ENCODE measurements around the gene WNT16.

DNA sequence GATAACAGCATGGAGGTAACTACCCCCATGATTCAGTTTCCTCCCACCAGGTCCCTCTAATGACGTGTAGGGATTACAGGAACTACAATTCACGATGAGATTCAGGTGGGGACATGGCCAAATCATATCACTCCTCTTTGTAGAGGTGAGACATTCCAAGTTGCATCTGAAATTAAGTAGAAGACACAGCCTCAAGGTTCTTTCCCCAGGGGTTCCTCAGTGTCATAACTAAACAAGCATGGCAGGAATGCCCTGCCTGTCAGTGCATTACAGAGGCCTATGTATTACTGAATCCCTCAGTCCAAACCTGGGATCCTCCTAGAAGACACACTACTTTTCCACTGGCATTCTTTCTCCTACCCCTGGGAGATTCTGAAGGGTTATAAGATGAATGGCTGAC lies 42.6 kb upstream of the WNT16 start:
- TF ChIP-seq, protein P1, sequence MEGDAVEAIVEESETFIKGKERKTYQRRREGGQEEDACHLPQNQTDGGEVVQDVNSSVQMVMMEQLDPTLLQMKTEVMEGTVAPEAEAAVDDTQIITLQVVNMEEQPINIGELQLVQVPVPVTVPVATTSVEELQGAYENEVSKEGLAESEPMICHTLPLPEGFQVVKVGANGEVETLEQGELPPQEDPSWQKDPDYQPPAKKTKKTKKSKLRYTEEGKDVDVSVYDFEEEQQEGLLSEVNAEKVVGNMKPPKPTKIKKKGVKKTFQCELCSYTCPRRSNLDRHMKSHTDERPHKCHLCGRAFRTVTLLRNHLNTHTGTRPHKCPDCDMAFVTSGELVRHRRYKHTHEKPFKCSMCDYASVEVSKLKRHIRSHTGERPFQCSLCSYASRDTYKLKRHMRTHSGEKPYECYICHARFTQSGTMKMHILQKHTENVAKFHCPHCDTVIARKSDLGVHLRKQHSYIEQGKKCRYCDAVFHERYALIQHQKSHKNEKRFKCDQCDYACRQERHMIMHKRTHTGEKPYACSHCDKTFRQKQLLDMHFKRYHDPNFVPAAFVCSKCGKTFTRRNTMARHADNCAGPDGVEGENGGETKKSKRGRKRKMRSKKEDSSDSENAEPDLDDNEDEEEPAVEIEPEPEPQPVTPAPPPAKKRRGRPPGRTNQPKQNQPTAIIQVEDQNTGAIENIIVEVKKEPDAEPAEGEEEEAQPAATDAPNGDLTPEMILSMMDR (IDR thresholded peaks at IDR 0.05) = no peak
- no peak for TF ChIP-seq POLR2A (IDR thresholded peaks at IDR 0.05)

All from adrenal gland (tissue), 5 donors.